ENCODE data around the gene RHBDD3.

GRCh38 chr22:29313576-29314466, 46.0 kb upstream of the RHBDD3 start:
- TF ChIP-seq POLR2AphosphoS5 (IDR thresholded peaks at IDR 0.05; ENCODE audit: insufficient read depth in 1 of 2, low read depth in 1 of 2) (no peak), CTCF (IDR thresholded peaks at IDR 0.05) (no peak), POLR2A (IDR thresholded peaks at IDR 0.05) (no peak)

All from vagina (tissue), 2 donors.